ENCODE results near the gene SEPTIN10.
"Not testable (repeated sequence)": the region's sequence is repeated elsewhere in the genome, so short reads cannot be mapped to it uniquely, and the experiment has no call there.

The SEPTIN10 gene

GRCh38 chr2:109632158-109632789, 18.5 kb upstream of the SEPTIN10 start:
- TF ChIP-seq CTCF (IDR thresholded peaks at IDR 0.05) = no peak
- Histone ChIP-seq H3K4me3 (no peak overlapping the region), H3K27ac (no peak overlapping the region)
- DNase-seq (ENCODE audit: low spot score) = no peak

- TF ChIP-seq CTCF (IDR thresholded peaks at IDR 0.05) = no peak
- H3K4me3 ChIP-seq = no peak overlapping the region
- DNase-seq (ENCODE audit: low spot score) = no peak
- no peak overlapping the region for H3K27ac ChIP-seq
Observed at GRCh38 chr2:109631741-109632140, 18.0 kb upstream of the SEPTIN10 start.

- TF ChIP-seq CTCF (IDR thresholded peaks at IDR 0.05) = no peak
- DNase-seq (ENCODE audit: low spot score) = no peak
- no peak overlapping the region for H3K4me3 ChIP-seq
- H3K27ac ChIP-seq = no peak overlapping the region
Observed at GRCh38 chr2:109630441-109631430, 17.0 kb upstream of the SEPTIN10 start.

- TF ChIP-seq CTCF (IDR thresholded peaks at IDR 0.05) = no peak
- no peak for DNase-seq (ENCODE audit: low spot score)
- Histone ChIP-seq H3K4me3 (no peak overlapping the region), H3K27ac (no peak overlapping the region)
Observed at GRCh38 chr2:109629867-109630266, 16.1 kb upstream of the SEPTIN10 start.

- not testable (repeated sequence) for DNase-seq (ENCODE audit: low spot score); H3K27ac ChIP-seq; H3K4me3 ChIP-seq
Observed at GRCh38 chr2:109628321-109628720, 14.6 kb upstream of the SEPTIN10 start.

- DNase-seq (ENCODE audit: low spot score) = no peak
- Histone ChIP-seq H3K4me3 (no peak overlapping the region), H3K27ac (no peak overlapping the region)
- no peak for TF ChIP-seq CTCF (IDR thresholded peaks at IDR 0.05)
Observed at GRCh38 chr2:109624339-109624738, 10.6 kb upstream of the SEPTIN10 start.

GRCh38 chr2:109623923-109624322, 10.2 kb upstream of the SEPTIN10 start:
- no peak for DNase-seq (ENCODE audit: low spot score)
- no peak for TF ChIP-seq CTCF (IDR thresholded peaks at IDR 0.05)
- Histone ChIP-seq H3K27ac (no peak overlapping the region), H3K4me3 (no peak overlapping the region)
